Right lobe of liver (tissue), 6 donors: ENCODE measurements around the gene TGDS. TPM values are rescaled to one million over a fixed set of nuclear protein-coding genes. Genes with fewer than 3 reads are reported as not detected.

Source experiments
- ATAC-seq, 4 donors: fragments of 200-7000 bp; cut with Tn5 transposase; one replicate each; pipeline ENCODE4 v1.9.1; 2020; ENCODE audit warnings: mild to moderate bottlenecking in 4 of 4, moderate library complexity in 4 of 4
- DNase-seq, 3 donors: peaks; one replicate each; pipeline ENCODE4 v3.0.0-alpha.2; 2020
- H3K27ac ChIP-seq, 3 donors: fragments of 200-600 bp; one replicate each; pipeline ENCODE4 v1.8.0; 2022
- H3K27me3 ChIP-seq, 2 donors: fragments of 200-600 bp; one replicate each; pipeline ENCODE4 v1.8.0; 2022
- H3K36me3 ChIP-seq, 4 donors: fragments of 200-600 bp; sonication (generic) in 1 of 4; one replicate each; pipeline versions ENCODE4 v1.5.1 to v1.8.0; 2017 to 2022; ENCODE audit warnings: control low read depth in 1 of 4
- H3K4me1 ChIP-seq, 4 donors: fragments of 200-600 bp; sonication (generic) in 1 of 4; one replicate each; pipeline versions ENCODE4 v1.5.1 to v1.8.0; 2017 to 2022; ENCODE audit warnings: control low read depth in 1 of 4
- H3K4me3 ChIP-seq, 3 donors: fragments of 200-600 bp; one replicate each; pipeline ENCODE4 v1.8.0; 2022
- H3K9me3 ChIP-seq, 4 donors: fragments of 200-600 bp; sonication (generic) in 1 of 4; one replicate each; pipeline versions ENCODE4 v1.5.1 to v1.8.0; 2017 to 2022; ENCODE audit warnings: control low read depth in 1 of 4
- POLR2A ChIP-seq: fragments of 450-650 bp; IDR thresholded peaks from one replicate; pipeline ENCODE4 v1.6.1; 2017; ENCODE audit warnings: antibody characterized with exemption, mild to moderate bottlenecking
- WGBS: methylation state at CpG from one replicate; pipeline ENCODE4 v1.1.6; 2018; ENCODE audit warnings: low coverage, low lambda C conversion rate; ENCODE audit not compliant: insufficient coverage; ENCODE audit errors: missing lambda C conversion rate; 5-methylcytosine and 5-hydroxymethylcytosine counted together
- intact Hi-C, 2 donors: fragments of 100-400 bp; cut with DNase I; formaldehyde crosslinking; loops; one replicate each; pipeline versions ENCODE4 v1.11.2 to v1.14.1; 2022
- total RNA-seq, 6 experiments: library from RNA; depleted of rRNA in 2 of 6; stranded (reverse); fragments of >200 nt in 2 of 6; fragmentation: NEBNext Ultra II Directional in 3 of 6; extraction: Animal tissue kit (Norgen Biotek cat#: 25700) in 3 of 6; gene quantifications; one replicate each; pipeline versions ENCODE4 v1.1.0 to v1.2.4, GENCODE V29; 2016 to 2023
- TF ChIP-seq, protein P1 (sequence below), 4 donors: fragments of 200-600 bp in 3 of 4; fragments of 450-650 bp in 1 of 4; IDR thresholded peaks; one replicate each; pipeline versions ENCODE4 v1.5.1 to v1.8.0; 2016 to 2022; ENCODE audit warnings: antibody characterized with exemption in 4 of 4, mild to moderate bottlenecking in 2 of 4
- donor health status: DM: no; HTN: yes; CAD: no.
- donor health status: DM: no; HTN: no; CAD: no.
- donor health status: DM: no; HTN: no; CAD: no.
- donor health status: DM: no; HTN: yes; CAD: no.
- donor health status: DM: no; HTN: yes; CAD: no.

The TGDS gene
- total RNA-seq, 6 experiments from 2014 or later = 8.6 to 11.9 (median 9.6) TPM

- Histone ChIP-seq H3K36me3 (peaks cover 0 to 26% (median 0%) of the 10 kb centered on the region in 4 donors), H3K27me3 (no peaks in the 10 kb centered on the region), H3K4me3 (no peak overlapping the region), H3K27ac (peak overlapping the region in 1 of 3 donors; percentile 79), H3K4me1 (peaks cover 0 to 23% (median 0%) of the 10 kb centered on the region in 4 donors), H3K9me3 (no peaks in the 10 kb centered on the region)
- WGBS = 85% methylated on average over 3 of the region's 3 CpGs
- TF ChIP-seq POLR2A = no peak
- TF ChIP-seq, protein P1, sequence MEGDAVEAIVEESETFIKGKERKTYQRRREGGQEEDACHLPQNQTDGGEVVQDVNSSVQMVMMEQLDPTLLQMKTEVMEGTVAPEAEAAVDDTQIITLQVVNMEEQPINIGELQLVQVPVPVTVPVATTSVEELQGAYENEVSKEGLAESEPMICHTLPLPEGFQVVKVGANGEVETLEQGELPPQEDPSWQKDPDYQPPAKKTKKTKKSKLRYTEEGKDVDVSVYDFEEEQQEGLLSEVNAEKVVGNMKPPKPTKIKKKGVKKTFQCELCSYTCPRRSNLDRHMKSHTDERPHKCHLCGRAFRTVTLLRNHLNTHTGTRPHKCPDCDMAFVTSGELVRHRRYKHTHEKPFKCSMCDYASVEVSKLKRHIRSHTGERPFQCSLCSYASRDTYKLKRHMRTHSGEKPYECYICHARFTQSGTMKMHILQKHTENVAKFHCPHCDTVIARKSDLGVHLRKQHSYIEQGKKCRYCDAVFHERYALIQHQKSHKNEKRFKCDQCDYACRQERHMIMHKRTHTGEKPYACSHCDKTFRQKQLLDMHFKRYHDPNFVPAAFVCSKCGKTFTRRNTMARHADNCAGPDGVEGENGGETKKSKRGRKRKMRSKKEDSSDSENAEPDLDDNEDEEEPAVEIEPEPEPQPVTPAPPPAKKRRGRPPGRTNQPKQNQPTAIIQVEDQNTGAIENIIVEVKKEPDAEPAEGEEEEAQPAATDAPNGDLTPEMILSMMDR (IDR thresholded peaks at IDR 0.05) = no peak
- intact Hi-C loops = no loop called here
- DNase-seq = no peak
- no peak for ATAC-seq
These were observed 5.2 kb downstream of the TGDS start for GRCh38 chr13:94590744-94591143.

- H3K27ac ChIP-seq = peak overlapping the region; percentile 7 to 89 (median 79)
- intact Hi-C loops = no loop called here
- ATAC-seq (peak; percentile 77 to 84 (median 82)), DNase-seq (no peak)
- TF ChIP-seq, protein P1 (IDR thresholded peaks at IDR 0.05) = no peak
- no peaks in the 10 kb centered on the region for H3K27me3 ChIP-seq
- H3K9me3 ChIP-seq = no peaks in the 10 kb centered on the region
- peaks cover 0 to 19% (median 3%) of the 10 kb centered on the region in 4 donors for H3K4me1 ChIP-seq
- peaks cover 0 to 26% (median 0%) of the 10 kb centered on the region in 4 donors for H3K36me3 ChIP-seq
- H3K4me3 ChIP-seq = no peak overlapping the region
- 20% methylated on average over 4 of the region's 4 CpGs for WGBS
These were observed 7.4 kb downstream of the TGDS start for GRCh38 chr13:94588541-94588940.

GRCh38 chr13:94586371-94586770 is 9.6 kb downstream of the TGDS start:
- DNase-seq (no peak), ATAC-seq (no peak)
- H3K9me3 ChIP-seq = no peaks in the 10 kb centered on the region
- TF ChIP-seq POLR2A = no peak
- TF ChIP-seq, protein P1 (IDR thresholded peaks at IDR 0.05) = no peak
- H3K4me3 ChIP-seq = no peak overlapping the region
- intact Hi-C loops = no loop called here
- no peaks in the 10 kb centered on the region for H3K27me3 ChIP-seq
- peak overlapping the region in 2 of 3 donors; percentile 79 to 86 for H3K27ac ChIP-seq
- WGBS = 85% methylated on average over 7 of the region's 7 CpGs
- peaks cover 0 to 19% (median 3%) of the 10 kb centered on the region in 4 donors for H3K4me1 ChIP-seq
- H3K36me3 ChIP-seq = peaks cover 0 to 28% (median 7%) of the 10 kb centered on the region in 4 donors

DNA sequence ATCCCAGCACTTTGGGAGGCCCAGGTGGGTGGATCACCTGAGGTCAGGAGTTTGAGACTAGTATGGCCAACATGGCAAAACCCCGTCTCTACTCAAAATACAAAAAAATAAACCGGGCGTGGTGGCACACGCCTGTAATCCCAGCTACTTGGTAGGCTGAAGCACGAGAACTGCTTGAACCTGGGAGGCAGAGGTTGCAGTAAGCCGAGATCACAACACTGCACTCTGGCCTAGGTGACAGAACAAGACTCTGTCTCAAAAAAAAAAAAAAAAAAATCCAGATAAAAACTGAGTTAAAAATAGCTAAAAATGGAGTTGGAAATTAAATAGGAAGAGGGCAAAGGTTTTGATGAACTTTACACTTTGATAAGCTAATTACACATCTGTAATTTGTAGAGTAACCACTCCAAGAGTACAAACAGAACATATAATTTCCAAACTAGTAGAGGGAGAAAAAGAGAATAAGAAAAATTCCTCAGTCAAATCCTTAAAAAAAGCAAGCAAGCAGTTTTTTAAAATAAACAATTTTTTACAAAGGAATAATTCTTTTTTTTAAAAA is 10.3 kb downstream of the TGDS start:
- H3K4me3 ChIP-seq = no peak overlapping the region
- no peaks in the 10 kb centered on the region for H3K9me3 ChIP-seq
- H3K36me3 ChIP-seq = peaks cover 0 to 28% (median 7%) of the 10 kb centered on the region in 4 donors
- peak in 1 of 3 donors; percentile 73 for DNase-seq
- TF ChIP-seq, protein P1 (IDR thresholded peaks at IDR 0.05) = no peak
- no peak for TF ChIP-seq POLR2A
- 59% methylated on average over 5 of the region's 6 CpGs for WGBS
- intact Hi-C loops = no loop called here
- peak; percentile 54 to 75 (median 66) for ATAC-seq
- H3K4me1 ChIP-seq = peaks cover 0 to 19% (median 3%) of the 10 kb centered on the region in 4 donors
- peak overlapping the region; percentile 42 to 86 (median 79) for H3K27ac ChIP-seq
- H3K27me3 ChIP-seq = no peaks in the 10 kb centered on the region
